Hepatocyte (in vitro differentiated cells): ENCODE results near the gene PLXNA2.

ENCODE experiments used
- CTCF ChIP-seq: fragments of 200-600 bp; sonication (generic); IDR thresholded peaks from 2 replicates; pipeline ENCODE4 v1.5.1; 2016; ENCODE audit warnings: antibody characterized with exemption, mild to moderate bottlenecking; ENCODE audit not compliant: poor library complexity
- EZH2 ChIP-seq: fragments of 200-600 bp; sonication (generic); IDR thresholded peaks from 2 replicates; pipeline ENCODE4 v1.6.1; 2016; ENCODE audit warnings: antibody characterized with exemption, mild to moderate bottlenecking, borderline replicate concordance

- TF ChIP-seq CTCF = no peak
- TF ChIP-seq EZH2 = no peak
Observed at GRCh38 chr1:208200116-208200515, 44.1 kb downstream of the PLXNA2 start.
